HEK293 (cell line): ENCODE measurements around the gene RAD51AP1.

Experiments
- CTCF ChIA-PET: fragments of 350-600 bp; formaldehyde crosslinking; extraction: SDS; loops from one replicate; lab custom pipeline; 2021; ENCODE audit warnings: antibody characterized with exemption; lab: Yijun Ruan, JAX
- POLR2A ChIA-PET: fragments of 300-600 bp; formaldehyde crosslinking; extraction: SDS; loops from one replicate; lab custom pipeline; 2020; ENCODE audit warnings: antibody characterized with exemption, inconsistent platforms; lab: Yijun Ruan, JAX
- H3K27ac ChIP-seq: fragments of 200-500 bp; sonication (Bioruptor generic); 2 replicates; pipeline ENCODE4 v1.5.1; 2014; ENCODE audit warnings: low read depth, low read length, control low read depth, inconsistent platforms; ENCODE audit errors: extremely low read depth
- H3K36me3 ChIP-seq, 2 experiments: fragments of 200-500 bp in 1 of 2; sonication (Bioruptor generic) in 1 of 2; 1 replicate in 1 of 2; 2 replicates in 1 of 2; pipeline ENCODE4 v1.5.1; 2014 to 2017; ENCODE audit warnings: inconsistent platforms in 2 of 2, low read length in 2 of 2; ENCODE audit not compliant: control insufficient read depth in 2 of 2, insufficient read depth in 1 of 2
- H3K4me1 ChIP-seq: fragments of 200-500 bp; sonication (Bioruptor generic); 2 replicates; pipeline ENCODE4 v1.5.1; 2014; ENCODE audit warnings: mild to moderate bottlenecking, low read length, inconsistent platforms; ENCODE audit not compliant: control insufficient read depth, insufficient read depth
- H3K4me3 ChIP-seq: 2 replicates; pipeline ENCODE4 v1.5.1; 2011; ENCODE audit warnings: low read depth, mild to moderate bottlenecking, control low read depth, low read length, moderate library complexity
- H3K9me3 ChIP-seq: fragments of 200-500 bp; sonication (Bioruptor generic); 2 replicates; pipeline ENCODE4 v1.5.1; 2014; ENCODE audit warnings: low read depth, low read length, inconsistent platforms; ENCODE audit not compliant: control insufficient read depth, insufficient read depth
- BCL11B ChIP-seq: fragments of 450-650 bp; formaldehyde crosslinking; IDR thresholded peaks from 2 replicates; pipeline ENCODE4 v1.5.1; 2016; ENCODE audit warnings: low read depth, missing biosample characterization, missing genetic modification characterization
- GLIS2 ChIP-seq: fragments of 450-650 bp; formaldehyde crosslinking; IDR thresholded peaks from 2 replicates; pipeline ENCODE4 v1.5.1; 2016; ENCODE audit warnings: missing biosample characterization, missing genetic modification characterization
- HOXA7 ChIP-seq: sonication (generic); formaldehyde crosslinking; IDR thresholded peaks from 2 replicates; pipeline ENCODE4 v1.8.1; 2022; ENCODE audit warnings: missing genetic modification reagents, borderline replicate concordance
- IKZF3 ChIP-seq: fragments of 450-650 bp; IDR thresholded peaks from 2 replicates; pipeline ENCODE4 v1.5.0; 2018; ENCODE audit warnings: missing biosample characterization, mild to moderate bottlenecking, missing genetic modification characterization, moderate library complexity
- REST ChIP-seq: fragments of 450-650 bp; formaldehyde crosslinking; IDR thresholded peaks from 2 replicates; pipeline ENCODE4 v1.5.1; 2016; ENCODE audit warnings: missing biosample characterization, missing genetic modification characterization
- ZEB2 ChIP-seq: fragments of 450-650 bp; formaldehyde crosslinking; IDR thresholded peaks from 2 replicates; pipeline ENCODE4 v1.5.1; 2016; ENCODE audit warnings: missing biosample characterization, missing genetic modification characterization
- ZFHX2 ChIP-seq: fragments of 450-650 bp; formaldehyde crosslinking; conservative IDR thresholded peaks from 2 replicates; pipeline ENCODE4 v1.5.1; 2016; ENCODE audit warnings: missing biosample characterization, missing genetic modification characterization
- ZNF10 ChIP-seq: fragments of 450-650 bp; formaldehyde crosslinking; IDR thresholded peaks from 2 replicates; pipeline ENCODE4 v1.5.1; 2017; ENCODE audit warnings: missing biosample characterization, missing genetic modification characterization
- ZNF138 ChIP-seq: fragments of 450-650 bp; formaldehyde crosslinking; IDR thresholded peaks from 2 replicates; pipeline ENCODE4 v1.5.1; 2016; ENCODE audit warnings: missing biosample characterization, missing genetic modification characterization, borderline replicate concordance
- ZNF155 ChIP-seq: fragments of 450-650 bp; formaldehyde crosslinking; IDR thresholded peaks from 2 replicates; pipeline ENCODE4 v1.5.1; 2016; ENCODE audit warnings: missing biosample characterization, missing genetic modification characterization
- ZNF19 ChIP-seq: fragments of 450-650 bp; formaldehyde crosslinking; IDR thresholded peaks from 2 replicates; pipeline ENCODE4; 2016; ENCODE audit warnings: missing biosample characterization, missing genetic modification characterization, low read depth
- ZNF426 ChIP-seq: fragments of 450-650 bp; formaldehyde crosslinking; IDR thresholded peaks from 2 replicates; pipeline ENCODE4 v1.5.1; 2017; ENCODE audit warnings: missing biosample characterization, missing genetic modification characterization, mild to moderate bottlenecking, inconsistent platforms, moderate library complexity
- ZNF433 ChIP-seq: fragments of 450-650 bp; formaldehyde crosslinking; IDR thresholded peaks from 2 replicates; pipeline ENCODE4 v1.5.1; 2016; ENCODE audit warnings: missing biosample characterization, missing genetic modification characterization, low read depth
- ZNF596 ChIP-seq: fragments of 450-650 bp; IDR thresholded peaks from 2 replicates; pipeline ENCODE4 v1.5.0; 2018; ENCODE audit warnings: missing biosample characterization, mild to moderate bottlenecking, missing genetic modification characterization, moderate library complexity
- ZNF639 ChIP-seq: fragments of 450-650 bp; formaldehyde crosslinking; IDR thresholded peaks from 2 replicates; pipeline ENCODE4 v1.5.1; 2016; ENCODE audit warnings: missing biosample characterization, missing genetic modification characterization
- ZNF660 ChIP-seq: fragments of 450-650 bp; IDR thresholded peaks from 2 replicates; pipeline ENCODE4 v1.5.1; 2018; ENCODE audit warnings: missing biosample characterization, mild to moderate bottlenecking, missing genetic modification characterization
- ZNF776 ChIP-seq: fragments of 450-650 bp; formaldehyde crosslinking; IDR thresholded peaks from 2 replicates; pipeline ENCODE4 v1.5.0; 2017; ENCODE audit warnings: missing biosample characterization, missing genetic modification characterization, borderline replicate concordance
- TF ChIP-seq, protein P1 (sequence below): fragments of 450-650 bp; formaldehyde crosslinking; IDR thresholded peaks from 2 replicates; pipeline ENCODE4 v1.5.1; 2016; ENCODE audit warnings: missing biosample characterization, missing genetic modification characterization, borderline replicate concordance

RAD51AP1 gene

DNA sequence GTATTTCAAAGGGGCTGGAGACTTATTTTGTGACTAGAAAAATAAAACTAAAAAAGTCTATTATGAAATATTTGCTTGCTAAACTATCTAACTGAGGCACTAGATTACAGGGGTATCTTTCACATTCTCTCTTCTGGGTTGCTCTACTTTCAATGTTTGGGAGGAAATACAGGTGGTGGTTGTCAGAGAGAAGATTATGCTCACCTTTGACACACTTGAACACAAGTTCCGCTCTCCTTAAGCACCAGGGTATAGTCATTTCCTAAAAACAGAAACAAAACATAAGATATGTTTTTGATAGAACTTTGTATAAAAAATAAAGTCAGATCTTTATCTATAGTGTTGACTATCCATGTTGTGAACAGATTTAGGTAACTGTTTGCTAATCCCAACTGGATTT lies 47.7 kb upstream of the RAD51AP1 start (continued):
- TF ChIP-seq GLIS2 (tag by site-specific recombination), result no peak
- no peak for TF ChIP-seq ZNF639

- H3K36me3 ChIP-seq, result peaks cover 21 to 57% of the 10 kb centered on the region in 2 experiments
- TF ChIP-seq ZNF660 (tag by site-specific recombination) (no peak), ZNF596 (tag by site-specific recombination) (no peak), ZNF155 (tag by site-specific recombination) (no peak), ZNF19 (tag by site-specific recombination) (no peak), IKZF3 (tag by site-specific recombination) (no peak), ZNF776 (tag by site-specific recombination) (no peak), ZFHX2 (no peak), BCL11B (tag by site-specific recombination) (no peak), ZEB2 (tag by site-specific recombination) (no peak), ZNF138 (tag by site-specific recombination) (no peak), HOXA7 (no peak)
- TF ChIP-seq, protein P1, sequence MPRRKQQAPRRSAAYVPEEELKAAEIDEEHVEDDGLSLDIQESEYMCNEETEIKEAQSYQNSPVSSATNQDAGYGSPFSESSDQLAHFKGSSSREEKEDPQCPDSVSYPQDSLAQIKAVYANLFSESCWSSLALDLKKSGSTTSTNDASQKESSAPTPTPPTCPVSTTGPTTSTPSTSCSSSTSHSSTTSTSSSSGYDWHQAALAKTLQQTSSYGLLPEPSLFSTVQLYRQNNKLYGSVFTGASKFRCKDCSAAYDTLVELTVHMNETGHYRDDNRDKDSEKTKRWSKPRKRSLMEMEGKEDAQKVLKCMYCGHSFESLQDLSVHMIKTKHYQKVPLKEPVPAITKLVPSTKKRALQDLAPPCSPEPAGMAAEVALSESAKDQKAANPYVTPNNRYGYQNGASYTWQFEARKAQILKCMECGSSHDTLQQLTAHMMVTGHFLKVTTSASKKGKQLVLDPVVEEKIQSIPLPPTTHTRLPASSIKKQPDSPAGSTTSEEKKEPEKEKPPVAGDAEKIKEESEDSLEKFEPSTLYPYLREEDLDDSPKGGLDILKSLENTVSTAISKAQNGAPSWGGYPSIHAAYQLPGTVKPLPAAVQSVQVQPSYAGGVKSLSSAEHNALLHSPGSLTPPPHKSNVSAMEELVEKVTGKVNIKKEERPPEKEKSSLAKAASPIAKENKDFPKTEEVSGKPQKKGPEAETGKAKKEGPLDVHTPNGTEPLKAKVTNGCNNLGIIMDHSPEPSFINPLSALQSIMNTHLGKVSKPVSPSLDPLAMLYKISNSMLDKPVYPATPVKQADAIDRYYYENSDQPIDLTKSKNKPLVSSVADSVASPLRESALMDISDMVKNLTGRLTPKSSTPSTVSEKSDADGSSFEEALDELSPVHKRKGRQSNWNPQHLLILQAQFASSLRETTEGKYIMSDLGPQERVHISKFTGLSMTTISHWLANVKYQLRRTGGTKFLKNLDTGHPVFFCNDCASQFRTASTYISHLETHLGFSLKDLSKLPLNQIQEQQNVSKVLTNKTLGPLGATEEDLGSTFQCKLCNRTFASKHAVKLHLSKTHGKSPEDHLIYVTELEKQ (tag by site-specific recombination), result no peak
- ChIA-PET CTCF (interaction anchor here (0.7 kb wide), 1 partner anchor 76 kb away, joined by 4 read pairs; no protein-coding TSS in a partner anchor), POLR2A (no interaction called here)
- no peaks in the 10 kb centered on the region for H3K4me1 ChIP-seq
- H3K27ac ChIP-seq, result no peak overlapping the region
- H3K9me3 ChIP-seq, result no peaks in the 10 kb centered on the region
- H3K4me3 ChIP-seq, result no peak overlapping the region
Measured at GRCh38 chr12:4496145-4496838, 42.4 kb upstream of the RAD51AP1 start.

GRCh38 chr12:4499186-4499585 lies 39.5 kb upstream of the RAD51AP1 start:
- peaks cover 27 to 72% of the 10 kb centered on the region in 2 experiments for H3K36me3 ChIP-seq

More at GRCh38 chr12:4499186-4499585, 39.5 kb upstream of the RAD51AP1 start:
- Histone ChIP-seq H3K27ac (no peak overlapping the region), H3K4me3 (no peak overlapping the region), H3K4me1 (no peaks in the 10 kb centered on the region), H3K9me3 (no peaks in the 10 kb centered on the region)
- TF ChIP-seq ZNF433 (tag by site-specific recombination), result no peak
- TF ChIP-seq ZNF426, result no peak
- no peak for TF ChIP-seq REST (tag by site-specific recombination)
- TF ChIP-seq ZNF10 (tag by site-specific recombination), result no peak
- ChIA-PET CTCF (interaction anchor here (0.5 to 0.7 kb wide), 2 partner anchors 82 to 961 kb away, joined by 3 to 5 read pairs; no protein-coding TSS in a partner anchor), POLR2A (no interaction called here)
